Left forelimb (tissue), 1 donor: ENCODE data around the gene GIMAP8.
A peak's percentile ranks its signal among the peaks of the same experiment; 100 is the strongest.

Source experiments
- DNase-seq: peaks from one replicate; pipeline ENCODE4 v3.0.0-alpha.2; 2018; ENCODE audit warnings: low spot score

Gene GIMAP8

GRCh38 chr7:150411606-150412005 lies 38.8 kb upstream of the GIMAP8 start:
- DNase-seq = no peak

- no peak for DNase-seq
Measured at GRCh38 chr7:150412016-150412415, 38.4 kb upstream of the GIMAP8 start.

GRCh38 chr7:150412518-150413488 lies 37.6 kb upstream of the GIMAP8 start:
- DNase-seq = no peak

GRCh38 chr7:150413640-150414081 lies 36.8 kb upstream of the GIMAP8 start:
- no peak for DNase-seq

GRCh38 chr7:150415161-150416153 lies 35.0 kb upstream of the GIMAP8 start:
- DNase-seq = no peak

GRCh38 chr7:150417239-150417638 lies 33.2 kb upstream of the GIMAP8 start:
- no peak for DNase-seq

GRCh38 chr7:150417863-150418262 lies 32.6 kb upstream of the GIMAP8 start:
- DNase-seq = no peak

GRCh38 chr7:150420242-150420641 lies 30.2 kb upstream of the GIMAP8 start:
- DNase-seq = no peak

- peak; percentile 79 for DNase-seq
Measured at GRCh38 chr7:150420987-150421674, 29.3 kb upstream of the GIMAP8 start.

- DNase-seq = peak; percentile 26
Measured at GRCh38 chr7:150421831-150422230, 28.6 kb upstream of the GIMAP8 start.

- no peak for DNase-seq
Measured at GRCh38 chr7:150425670-150426069, 24.8 kb upstream of the GIMAP8 start.

GRCh38 chr7:150428671-150429451 lies 21.6 kb upstream of the GIMAP8 start:
- no peak for DNase-seq

- no peak for DNase-seq
Measured at GRCh38 chr7:150429699-150430098, 20.7 kb upstream of the GIMAP8 start.

GRCh38 chr7:150430465-150431085 lies 19.9 kb upstream of the GIMAP8 start:
- no peak for DNase-seq

- no peak for DNase-seq
Measured at GRCh38 chr7:150431839-150432658, 18.4 kb upstream of the GIMAP8 start.

GRCh38 chr7:150432915-150433892 lies 17.2 kb upstream of the GIMAP8 start:
- DNase-seq = no peak

GRCh38 chr7:150434240-150434639 lies 16.2 kb upstream of the GIMAP8 start:
- no peak for DNase-seq

- no peak for DNase-seq
Measured at GRCh38 chr7:150435047-150435389, 15.4 kb upstream of the GIMAP8 start.
